Left lung (tissue), 8 donors: ENCODE data around the gene APOL3. TPM values are rescaled to one million over a fixed set of nuclear protein-coding genes. Genes with fewer than 3 reads are reported as not detected.

Experiments
- polyA plus RNA-seq, 6 donors: library from polyadenylated mRNA; unstranded; fragments of 120-200 nt; gene quantifications; one replicate each; pipeline ENCODE4 v1.2.1, GENCODE V29; 2013; ENCODE audit not compliant: insufficient read length in 6 of 6
- total RNA-seq, 2 donors: library from RNA; stranded (reverse); fragmentation: NEBNext Ultra II Directional; extraction: Animal tissue kit (Norgen Biotek cat#: 25700); gene quantifications; one replicate each; pipeline ENCODE4 v1.2.1, GENCODE V29; 2021
- donor health status: DM: no; HTN: yes; CAD: no.
- donor health status: DM: no; HTN: no; CAD: no.

APOL3 gene
- total and polyA plus RNA-seq, 8 donors: 27.0 to 57.9 (median 42.0) TPM

Other genes with a start within 250 kb of the APOL3 start
- gene RBFOX2, start 131.9 kb downstream of the APOL3 start, total RNA-seq: 10 to 100 TPM; 63.1 to 91.3 TPM
- 100 to 1,000 TPM; 145 to 171 (median 157) TPM for gene RBFOX2, start 131.9 kb downstream of the APOL3 start, polyA plus RNA-seq
- gene APOL4, start 41.1 kb upstream of the APOL3 start, total RNA-seq: 10 to 100 TPM in 1 of 2 donors, 1 to 10 TPM in 1; 8.5 to 12.8 TPM
- 10 to 100 TPM in 3 of 6 donors, 1 to 10 TPM in 3; 4.9 to 18.6 (median 10.6) TPM for gene APOL4, start 41.1 kb upstream of the APOL3 start, polyA plus RNA-seq
- gene APOL2, start 78.8 kb upstream of the APOL3 start, total RNA-seq: 10 to 100 TPM; 51.3 to 63.0 TPM
- 10 to 100 TPM; 29.0 to 40.8 (median 31.3) TPM for gene APOL2, start 78.8 kb upstream of the APOL3 start, polyA plus RNA-seq
- gene APOL1, start 92.4 kb upstream of the APOL3 start, total RNA-seq: 100 to 1,000 TPM in 1 of 2 donors, 10 to 100 TPM in 1; 89.4 to 109 TPM
- 10 to 100 TPM in 4 of 6 donors, 1 to 10 TPM in 2; 8.6 to 14.3 (median 12.4) TPM for gene APOL1, start 92.4 kb upstream of the APOL3 start, polyA plus RNA-seq
- gene MYH9, start 227.2 kb upstream of the APOL3 start, total RNA-seq: 100 to 1,000 TPM; 754 to 761 TPM
- gene MYH9, start 227.2 kb upstream of the APOL3 start, polyA plus RNA-seq: 100 to 1,000 TPM; 225 to 278 (median 252) TPM